K562 (cell line): ENCODE results near the gene USP7. TPM values are rescaled to one million over a fixed set of nuclear protein-coding genes. Genes with fewer than 3 reads are reported as not detected.

Source experiments
- EP400 ChIP-seq: fragments of 450-650 bp; IDR thresholded peaks from 2 replicates; pipeline ENCODE4 v1.6.1; 2017; ENCODE audit warnings: antibody characterized with exemption, mild to moderate bottlenecking, moderate library complexity
- PML ChIP-seq: IDR thresholded peaks from 2 replicates; pipeline ENCODE4 v1.6.1; 2012; ENCODE audit warnings: low read length, inconsistent platforms
- RFX1 ChIP-seq: fragments of 450-650 bp; IDR thresholded peaks from 2 replicates; pipeline ENCODE4 v1.6.1; 2016; ENCODE audit warnings: mild to moderate bottlenecking, moderate library complexity
- SP1 ChIP-seq: sonication (generic); formaldehyde crosslinking; IDR thresholded peaks from 2 replicates; pipeline ENCODE4 v1.8.1; 2022; ENCODE audit warnings: mild to moderate bottlenecking, missing genetic modification reagents
- ZNF324 ChIP-seq: fragments of 250-450 bp; sonication (Bioruptor Pico); IDR thresholded peaks from 2 replicates; pipeline ENCODE4 v1.4.0; 2020; ENCODE audit warnings: mild to moderate bottlenecking
- polyA plus RNA-seq, 8 experiments: library from polyadenylated mRNA; depleted of rRNA in 4 of 8; stranded (reverse) in 5 of 8; unstranded in 3 of 8; fragments of >200 nt; fragmentation: Nextera tagmentation in 2 of 8; fragmentation: Illumina TruSeq in 1 of 8; extraction: Ambion mirVana in 2 of 8; extraction: Trizol in 1 of 8; gene quantifications; 2 replicates each; pipeline versions ENCODE4 v1.2.1 to v1.2.3, GENCODE V29; 2011 to 2014; ENCODE audit warnings: inconsistent platforms in 1 of 8, missing spikeins in 1 of 8
- total RNA-seq, 7 experiments: library from RNA; depleted of rRNA in 6 of 7; stranded (reverse); fragments of >200 nt in 6 of 7; fragmentation: Illumina TruSeq in 2 of 7; extraction: Trizol in 2 of 7; gene quantifications; 2 replicates each; pipeline versions ENCODE4 v1.2.1 to v1.2.3, GENCODE V29; 2011 to 2021; ENCODE audit warnings: low replicate concordance in 1 of 7
- TF ChIP-seq, protein P1 (sequence below): sonication (generic); formaldehyde crosslinking; IDR thresholded peaks from 2 replicates; pipeline ENCODE4 v1.8.0; 2022; ENCODE audit warnings: mild to moderate bottlenecking, missing genetic modification reagents
- TF ChIP-seq, protein P2 (sequence below): fragments of 250-450 bp; sonication (Bioruptor Pico); IDR thresholded peaks from 2 replicates; pipeline ENCODE4 v1.5.1; 2021; ENCODE audit warnings: mild to moderate bottlenecking

Gene USP7
- total and polyA plus RNA-seq, 9 of the 15 experiments (the other 6 are each of a cell fraction or from before 2014, with no cell fraction given) = 17.1 to 145 (median 57.9) TPM

DNA sequence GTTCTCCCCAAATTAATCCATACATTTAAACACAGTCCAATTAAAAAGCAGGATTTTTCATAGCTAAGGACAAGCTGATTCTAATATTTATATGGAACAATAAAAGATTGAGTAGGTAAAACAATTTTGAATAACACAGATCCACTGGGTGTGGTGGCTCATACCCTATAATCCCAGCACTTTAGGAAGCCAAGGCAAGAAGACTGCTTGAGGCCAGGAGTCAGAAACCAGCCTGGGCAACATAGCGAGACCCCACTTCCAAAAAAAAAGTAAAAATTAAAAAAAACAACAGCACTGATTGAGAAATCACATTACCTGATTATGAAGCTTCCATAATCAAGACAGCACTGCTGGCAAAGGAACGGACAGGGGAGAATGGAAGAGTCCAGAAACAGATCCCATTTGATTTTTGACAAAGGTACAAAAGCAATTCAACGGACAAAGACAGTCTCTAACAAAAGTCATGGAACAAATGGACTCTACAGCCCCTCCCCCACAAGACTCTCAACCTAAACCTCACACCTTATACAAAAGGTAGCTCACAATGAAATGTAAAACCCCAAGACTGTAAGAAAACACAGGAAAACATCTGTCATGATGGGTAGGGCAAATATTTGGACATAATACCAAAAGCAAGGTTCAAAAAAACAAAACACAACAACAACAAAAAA, 17.9 kb downstream of the USP7 start (continued):
- TF ChIP-seq, protein P1, sequence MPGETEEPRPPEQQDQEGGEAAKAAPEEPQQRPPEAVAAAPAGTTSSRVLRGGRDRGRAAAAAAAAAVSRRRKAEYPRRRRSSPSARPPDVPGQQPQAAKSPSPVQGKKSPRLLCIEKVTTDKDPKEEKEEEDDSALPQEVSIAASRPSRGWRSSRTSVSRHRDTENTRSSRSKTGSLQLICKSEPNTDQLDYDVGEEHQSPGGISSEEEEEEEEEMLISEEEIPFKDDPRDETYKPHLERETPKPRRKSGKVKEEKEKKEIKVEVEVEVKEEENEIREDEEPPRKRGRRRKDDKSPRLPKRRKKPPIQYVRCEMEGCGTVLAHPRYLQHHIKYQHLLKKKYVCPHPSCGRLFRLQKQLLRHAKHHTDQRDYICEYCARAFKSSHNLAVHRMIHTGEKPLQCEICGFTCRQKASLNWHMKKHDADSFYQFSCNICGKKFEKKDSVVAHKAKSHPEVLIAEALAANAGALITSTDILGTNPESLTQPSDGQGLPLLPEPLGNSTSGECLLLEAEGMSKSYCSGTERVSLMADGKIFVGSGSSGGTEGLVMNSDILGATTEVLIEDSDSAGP (CRISPR knock-in tag) = no peak
- TF ChIP-seq RFX1 (no peak), EP400 (no peak), SP1 (CRISPR knock-in tag) (no peak), PML (no peak), ZNF324 (CRISPR knock-in tag) (no peak)
- TF ChIP-seq, protein P2, sequence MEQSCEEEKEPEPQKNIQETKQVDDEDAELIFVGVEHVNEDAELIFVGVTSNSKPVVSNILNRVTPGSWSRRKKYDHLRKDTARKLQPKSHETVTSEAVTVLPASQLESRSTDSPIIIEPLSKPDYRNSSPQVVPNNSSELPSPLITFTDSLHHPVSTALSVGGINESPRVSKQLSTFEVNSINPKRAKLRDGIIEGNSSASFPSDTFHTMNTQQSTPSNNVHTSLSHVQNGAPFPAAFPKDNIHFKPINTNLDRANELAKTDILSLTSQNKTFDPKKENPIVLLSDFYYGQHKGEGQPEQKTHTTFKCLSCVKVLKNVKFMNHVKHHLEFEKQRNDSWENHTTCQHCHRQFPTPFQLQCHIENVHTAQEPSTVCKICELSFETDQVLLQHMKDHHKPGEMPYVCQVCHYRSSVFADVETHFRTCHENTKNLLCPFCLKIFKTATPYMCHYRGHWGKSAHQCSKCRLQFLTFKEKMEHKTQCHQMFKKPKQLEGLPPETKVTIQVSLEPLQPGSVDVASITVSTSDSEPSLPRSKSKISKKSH (CRISPR knock-in tag) = no peak
